GM12878 (cell line): ENCODE measurements around the gene NAV3. TPM values are rescaled to one million over a fixed set of nuclear protein-coding genes. Genes with fewer than 3 reads are reported as not detected.

ENCODE experiments used
- ATAC-seq: fragments of 200-7000 bp; cut with Tn5 transposase; 3 replicates; pipeline ENCODE4 v1.9.1; 2020; ENCODE audit warnings: mild to moderate bottlenecking, moderate library complexity
- BruUV-seq: library from RNA; stranded (reverse); fragments of 400-500 nt; replicated peaks from 2 replicates; lab custom pipeline; 2021; lab: Mats Ljungman, UMichigan
- CTCF ChIA-PET: fragments of 300-600 bp; sonication (Branson Sonifier 250); formaldehyde crosslinking; extraction: SDS; loops from one replicate; lab custom pipeline; 2021; ENCODE audit warnings: inconsistent platforms; lab: Yijun Ruan, JAX
- POLR2A ChIA-PET: fragments of 350-600 bp; formaldehyde crosslinking; extraction: SDS; loops from one replicate; lab custom pipeline; 2021; ENCODE audit warnings: inconsistent platforms; lab: Charles Lee
- RAD21 ChIA-PET: fragments of 300-600 bp; sonication (Branson Sonifier 250); formaldehyde crosslinking; loops from one replicate; lab custom pipeline; 2023; ENCODE audit warnings: antibody characterized with exemption; ENCODE audit not compliant: unreplicated experiment; lab: Charles Lee
- SMC1A ChIA-PET: fragments of 300-600 bp; sonication (Branson Sonifier 250); formaldehyde crosslinking; loops from one replicate; lab custom pipeline; 2023; ENCODE audit not compliant: unreplicated experiment, uncharacterized antibody; lab: Charles Lee
- DNase-seq: peaks from one replicate; pipeline ENCODE4 v3.0.0-alpha.2; 2011; ENCODE audit warnings: low read depth, low spot score
- FAIRE-seq: peaks from 3 replicates; lab custom pipeline; 2011; peaks lifted over from hg19 to GRCh38; lab: Jason Lieb, UNC
- H2AFZ ChIP-seq: 2 replicates; pipeline ENCODE4 v1.6.0; 2011; ENCODE audit warnings: low read depth, low read length, control low read depth; ENCODE audit not compliant: control insufficient read depth
- H3K27ac ChIP-seq: 2 replicates; pipeline ENCODE4 v1.5.1; 2011; ENCODE audit warnings: control low read depth; ENCODE audit not compliant: control insufficient read depth, insufficient read depth
- H3K27me3 ChIP-seq, 2 experiments: replicated peaks in 1 of 2; 2 replicates each; pipeline versions ENCODE4 v1.6.0 to v1.6.1; 2011; ENCODE audit warnings: low read length in 1 of 2; ENCODE audit not compliant: control insufficient read depth in 2 of 2, insufficient read depth in 2 of 2
- H3K36me3 ChIP-seq, 2 experiments: 2 replicates each; pipeline ENCODE4 v1.5.1; 2011; ENCODE audit warnings: low read length in 1 of 2; ENCODE audit not compliant: control insufficient read depth in 2 of 2, insufficient read depth in 2 of 2
- H3K4me1 ChIP-seq: 2 replicates; pipeline ENCODE4 v1.6.1; 2011; ENCODE audit warnings: mild to moderate bottlenecking, low read length, moderate library complexity, mixed read lengths; ENCODE audit not compliant: control insufficient read depth, insufficient read depth
- H3K4me2 ChIP-seq: 2 replicates; pipeline ENCODE4 v1.6.0; 2011; ENCODE audit warnings: control low read depth; ENCODE audit not compliant: control insufficient read depth, insufficient read depth
- H3K4me3 ChIP-seq: fragments of 200-600 bp; sonication (generic); 2 replicates; pipeline ENCODE4 v1.5.1; 2016
- H3K79me2 ChIP-seq: 2 replicates; pipeline ENCODE4 v1.6.0; 2011; ENCODE audit warnings: low read length; ENCODE audit not compliant: control insufficient read depth, insufficient read depth
- H3K9ac ChIP-seq: 2 replicates; pipeline ENCODE4 v1.8.0; 2011; ENCODE audit warnings: low read length, control low read depth, mixed read lengths; ENCODE audit not compliant: control insufficient read depth, insufficient read depth
- H3K9me3 ChIP-seq: replicated peaks from 3 replicates; pipeline ENCODE4 v1.5.1; 2011; ENCODE audit warnings: mild to moderate bottlenecking, low read length; ENCODE audit not compliant: control insufficient read depth, insufficient read depth
- H4K20me1 ChIP-seq: 2 replicates; pipeline ENCODE4 v1.6.0; 2011; ENCODE audit not compliant: control insufficient read depth, insufficient read depth
- ATF7 ChIP-seq: fragments of 450-650 bp; IDR thresholded peaks from 2 replicates; pipeline ENCODE4 v1.6.1; 2016; ENCODE audit warnings: low read depth, mild to moderate bottlenecking
- MTA3 ChIP-seq: IDR thresholded peaks from 2 replicates; pipeline ENCODE4 v1.6.1; 2012; ENCODE audit warnings: low read length, inconsistent platforms, borderline replicate concordance
- MYC ChIP-seq: IDR thresholded peaks from 2 replicates; pipeline ENCODE4 v1.6.1; 2011; ENCODE audit warnings: mild to moderate bottlenecking, low read length, moderate library complexity, inconsistent platforms; ENCODE audit not compliant: insufficient read depth, insufficient replicate concordance, insufficient read length, severe bottlenecking
- RB1 ChIP-seq: fragments of 450-650 bp; formaldehyde crosslinking; IDR thresholded peaks from 2 replicates; pipeline ENCODE4 v1.6.1; 2017; ENCODE audit warnings: mild to moderate bottlenecking, borderline replicate concordance
- RELA ChIP-seq: fragments of 450-650 bp; IDR thresholded peaks from 2 replicates; pipeline ENCODE4 v1.8.0; 2014; ENCODE audit warnings: borderline replicate concordance; ENCODE audit not compliant: partially characterized antibody
- ZBTB4 ChIP-seq: fragments of 450-650 bp; formaldehyde crosslinking; IDR thresholded peaks from 2 replicates; pipeline ENCODE4 v1.4.0; 2022; ENCODE audit warnings: mild to moderate bottlenecking, moderate library complexity
- ZNF207 ChIP-seq: fragments of 450-650 bp; IDR thresholded peaks from 2 replicates; pipeline ENCODE4 v1.6.1; 2014; ENCODE audit warnings: antibody characterized with exemption, mild to moderate bottlenecking, borderline replicate concordance
- ZNF384 ChIP-seq: IDR thresholded peaks from 2 replicates; pipeline ENCODE4 v1.6.1; 2012; ENCODE audit warnings: low read depth, mild to moderate bottlenecking, low read length, improper control_type of control experiment, borderline replicate concordance
- WGBS: methylation state at CpG from one replicate; pipeline ENCODE4 v1.1.6; 2016; ENCODE audit warnings: low lambda C conversion rate; ENCODE audit not compliant: insufficient replicate concordance, insufficient coverage; ENCODE audit errors: missing lambda C conversion rate; 5-methylcytosine and 5-hydroxymethylcytosine counted together
- in situ Hi-C: fragments of 300-500 bp; cut with MboI; formaldehyde crosslinking; loops from 9 replicates; pipeline ENCODE4 v1.14.3; 2018; ENCODE audit warnings: mixed read lengths
- intact Hi-C: fragments of 100-400 bp; cut with micrococcal nuclease; formaldehyde crosslinking; loops from one replicate; pipeline ENCODE4 v1.14.2; 2022; ENCODE audit not compliant: unreplicated experiment
- polyA plus RNA-seq, 11 experiments: library from polyadenylated mRNA; depleted of rRNA in 4 of 11; unstranded in 6 of 11; stranded (reverse) in 5 of 11; fragments of >200 nt; fragmentation: Nextera tagmentation in 4 of 11; fragmentation: Illumina TruSeq in 1 of 11; extraction: Ambion mirVana in 4 of 11; extraction: Trizol in 1 of 11; gene quantifications; 1 replicate in 1 of 11; 2 replicates in 10 of 11; pipeline versions ENCODE4 v1.2.1 to v1.2.3, GENCODE V29; 2011 to 2016; ENCODE audit warnings: inconsistent platforms in 2 of 11, missing spikeins in 2 of 11, low read depth in 1 of 11
- total RNA-seq, 4 experiments: library from RNA; depleted of rRNA in 3 of 4; stranded (reverse); fragments of >200 nt in 3 of 4; fragmentation: Illumina TruSeq in 1 of 4; extraction: Trizol in 1 of 4; gene quantifications; 2 replicates each; pipeline versions ENCODE4 v1.2.1 to v1.2.3, GENCODE V29; 2013 to 2021
- TF ChIP-seq, protein P1 (sequence below): IDR thresholded peaks from 2 replicates; pipeline ENCODE4 v1.6.1; 2012; ENCODE audit warnings: mild to moderate bottlenecking, low read depth, low read length
- TF ChIP-seq, protein P2 (sequence below): fragments of 450-650 bp; IDR thresholded peaks from 2 replicates; pipeline ENCODE4 v1.6.1; 2014; ENCODE audit warnings: mild to moderate bottlenecking

NAV3 gene
- total and polyA plus RNA-seq, 10 of the 15 experiments (the other 5 are each of a cell fraction or from before 2014, with no cell fraction given), result 0.05 to 0.51 (median 0.22) TPM; not detected in 1

- H3K4me1 ChIP-seq, result no peaks in the 10 kb centered on the region
- in situ Hi-C loops (no loop called here), intact Hi-C loops (no loop called here)
- no TSS peak for BruUV-seq
- no peaks in the 10 kb centered on the region for H3K9me3 ChIP-seq
- no peaks in the 10 kb centered on the region for H4K20me1 ChIP-seq
- RAD21 ChIA-PET, result no interaction called here
- DNase-seq, result no peak
- no peaks in the 10 kb centered on the region for H3K27me3 ChIP-seq
- H3K79me2 ChIP-seq, result no peaks in the 10 kb centered on the region
- CTCF ChIA-PET, result no interaction called here
- no peak overlapping the region for H2AFZ ChIP-seq
- 0% methylated on average over 1 of the region's 2 CpGs for WGBS
- POLR2A ChIA-PET, result no interaction called here
- no peak for FAIRE-seq
- no peak overlapping the region for H3K9ac ChIP-seq
- no peak overlapping the region for H3K4me2 ChIP-seq
- H3K27ac ChIP-seq, result no peak overlapping the region
- ATAC-seq, result no peak
- TF ChIP-seq ZBTB4 (CRISPR knock-in tag) (no peak), ZNF207 (no peak), RB1 (no peak), ATF7 (no peak), RELA (no peak), ZNF384 (no peak), MYC (no peak), MTA3 (no peak)
- TF ChIP-seq, protein P1, sequence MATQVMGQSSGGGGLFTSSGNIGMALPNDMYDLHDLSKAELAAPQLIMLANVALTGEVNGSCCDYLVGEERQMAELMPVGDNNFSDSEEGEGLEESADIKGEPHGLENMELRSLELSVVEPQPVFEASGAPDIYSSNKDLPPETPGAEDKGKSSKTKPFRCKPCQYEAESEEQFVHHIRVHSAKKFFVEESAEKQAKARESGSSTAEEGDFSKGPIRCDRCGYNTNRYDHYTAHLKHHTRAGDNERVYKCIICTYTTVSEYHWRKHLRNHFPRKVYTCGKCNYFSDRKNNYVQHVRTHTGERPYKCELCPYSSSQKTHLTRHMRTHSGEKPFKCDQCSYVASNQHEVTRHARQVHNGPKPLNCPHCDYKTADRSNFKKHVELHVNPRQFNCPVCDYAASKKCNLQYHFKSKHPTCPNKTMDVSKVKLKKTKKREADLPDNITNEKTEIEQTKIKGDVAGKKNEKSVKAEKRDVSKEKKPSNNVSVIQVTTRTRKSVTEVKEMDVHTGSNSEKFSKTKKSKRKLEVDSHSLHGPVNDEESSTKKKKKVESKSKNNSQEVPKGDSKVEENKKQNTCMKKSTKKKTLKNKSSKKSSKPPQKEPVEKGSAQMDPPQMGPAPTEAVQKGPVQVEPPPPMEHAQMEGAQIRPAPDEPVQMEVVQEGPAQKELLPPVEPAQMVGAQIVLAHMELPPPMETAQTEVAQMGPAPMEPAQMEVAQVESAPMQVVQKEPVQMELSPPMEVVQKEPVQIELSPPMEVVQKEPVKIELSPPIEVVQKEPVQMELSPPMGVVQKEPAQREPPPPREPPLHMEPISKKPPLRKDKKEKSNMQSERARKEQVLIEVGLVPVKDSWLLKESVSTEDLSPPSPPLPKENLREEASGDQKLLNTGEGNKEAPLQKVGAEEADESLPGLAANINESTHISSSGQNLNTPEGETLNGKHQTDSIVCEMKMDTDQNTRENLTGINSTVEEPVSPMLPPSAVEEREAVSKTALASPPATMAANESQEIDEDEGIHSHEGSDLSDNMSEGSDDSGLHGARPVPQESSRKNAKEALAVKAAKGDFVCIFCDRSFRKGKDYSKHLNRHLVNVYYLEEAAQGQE, result no peak
- TF ChIP-seq, protein P2, sequence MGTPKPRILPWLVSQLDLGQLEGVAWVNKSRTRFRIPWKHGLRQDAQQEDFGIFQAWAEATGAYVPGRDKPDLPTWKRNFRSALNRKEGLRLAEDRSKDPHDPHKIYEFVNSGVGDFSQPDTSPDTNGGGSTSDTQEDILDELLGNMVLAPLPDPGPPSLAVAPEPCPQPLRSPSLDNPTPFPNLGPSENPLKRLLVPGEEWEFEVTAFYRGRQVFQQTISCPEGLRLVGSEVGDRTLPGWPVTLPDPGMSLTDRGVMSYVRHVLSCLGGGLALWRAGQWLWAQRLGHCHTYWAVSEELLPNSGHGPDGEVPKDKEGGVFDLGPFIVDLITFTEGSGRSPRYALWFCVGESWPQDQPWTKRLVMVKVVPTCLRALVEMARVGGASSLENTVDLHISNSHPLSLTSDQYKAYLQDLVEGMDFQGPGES, result no peak
- SMC1A ChIA-PET, result no interaction called here
- H3K36me3 ChIP-seq, result no peaks in the 10 kb centered on the region
- no peak overlapping the region for H3K4me3 ChIP-seq
Measured at GRCh38 chr12:77782034-77782433, 48.7 kb upstream of the NAV3 start.
